ENCODE data around the gene TNKS1BP1.

Gene TNKS1BP1

GRCh38 chr11:57356268-57356667 is 31.5 kb upstream of the TNKS1BP1 start:
- in situ Hi-C loops (cut with HindIII; ENCODE audit: low sequenced_read_pairs): no loop called here

GRCh38 chr11:57354699-57355098 is 29.9 kb upstream of the TNKS1BP1 start:
- in situ Hi-C loops (cut with HindIII; ENCODE audit: low sequenced_read_pairs): no loop called here

GRCh38 chr11:57353852-57354251 is 29.1 kb upstream of the TNKS1BP1 start:
- in situ Hi-C loops (cut with HindIII; ENCODE audit: low sequenced_read_pairs): no loop called here

GRCh38 chr11:57353446-57353845 is 28.7 kb upstream of the TNKS1BP1 start:
- in situ Hi-C loops (cut with HindIII; ENCODE audit: low sequenced_read_pairs): no loop called here

GRCh38 chr11:57353036-57353435 is 28.3 kb upstream of the TNKS1BP1 start:
- in situ Hi-C loops (cut with HindIII; ENCODE audit: low sequenced_read_pairs): no loop called here

GRCh38 chr11:57349491-57350274 is 24.9 kb upstream of the TNKS1BP1 start:
- in situ Hi-C loops (cut with HindIII; ENCODE audit: low sequenced_read_pairs): loop anchor here (25.0 kb wide), 1 partner anchor 288 kb away; the partner anchor contains the start of gene YPEL4

- in situ Hi-C loops (cut with HindIII; ENCODE audit: low sequenced_read_pairs): loop anchor here (25.0 kb wide), 1 partner anchor 289 kb away; the partner anchor contains the start of gene YPEL4
Measured at GRCh38 chr11:57348636-57349313, 24.0 kb upstream of the TNKS1BP1 start.

- in situ Hi-C loops (cut with HindIII; ENCODE audit: low sequenced_read_pairs): loop anchor here (25.0 kb wide), 1 partner anchor 289 kb away; the partner anchor contains the start of gene YPEL4
Measured at GRCh38 chr11:57348052-57348451, 23.3 kb upstream of the TNKS1BP1 start.

GRCh38 chr11:57347336-57347735 is 22.6 kb upstream of the TNKS1BP1 start:
- in situ Hi-C loops (cut with HindIII; ENCODE audit: low sequenced_read_pairs): loop anchor here (25.0 kb wide), 1 partner anchor 290 kb away; the partner anchor contains the start of gene YPEL4

GRCh38 chr11:57345555-57346211 is 20.9 kb upstream of the TNKS1BP1 start:
- in situ Hi-C loops (cut with HindIII; ENCODE audit: low sequenced_read_pairs): loop anchor here (25.0 kb wide), 1 partner anchor 292 kb away; the partner anchor contains the start of gene YPEL4

GRCh38 chr11:57344826-57345225 is 20.1 kb upstream of the TNKS1BP1 start:
- in situ Hi-C loops (cut with HindIII; ENCODE audit: low sequenced_read_pairs): loop anchor here (25.0 kb wide), 1 partner anchor 292 kb away; the partner anchor contains the start of gene YPEL4

- in situ Hi-C loops (cut with HindIII; ENCODE audit: low sequenced_read_pairs): loop anchor here (25.0 kb wide), 1 partner anchor 293 kb away; the partner anchor contains the start of gene YPEL4
Measured at GRCh38 chr11:57343825-57344224, 19.1 kb upstream of the TNKS1BP1 start.

- in situ Hi-C loops (cut with HindIII; ENCODE audit: low sequenced_read_pairs): loop anchor here (25.0 kb wide), 1 partner anchor 295 kb away; the partner anchor contains the start of gene YPEL4
Measured at GRCh38 chr11:57342702-57343101, 17.9 kb upstream of the TNKS1BP1 start.

GRCh38 chr11:57341250-57341808 is 16.6 kb upstream of the TNKS1BP1 start:
- in situ Hi-C loops (cut with HindIII; ENCODE audit: low sequenced_read_pairs): loop anchor here (25.0 kb wide), 1 partner anchor 296 kb away; the partner anchor contains the start of gene YPEL4

- in situ Hi-C loops (cut with HindIII; ENCODE audit: low sequenced_read_pairs): loop anchor here (25.0 kb wide), 1 partner anchor 297 kb away; the partner anchor contains the start of gene YPEL4
Measured at GRCh38 chr11:57340039-57340615, 15.4 kb upstream of the TNKS1BP1 start.

GRCh38 chr11:57339328-57339727 is 14.6 kb upstream of the TNKS1BP1 start:
- in situ Hi-C loops (cut with HindIII; ENCODE audit: low sequenced_read_pairs): loop anchor here (25.0 kb wide), 1 partner anchor 298 kb away; the partner anchor contains the start of gene YPEL4

GRCh38 chr11:57338142-57338541 is 13.4 kb upstream of the TNKS1BP1 start, which contains the start of gene P2RX3:
Gene P2RX3, plus strand, starts transcription at chr11:57338352. Its CDS starts 199 bp downstream, at chr11:57338551.
- in situ Hi-C loops (cut with HindIII; ENCODE audit: low sequenced_read_pairs): loop anchor here (25.0 kb wide), 1 partner anchor 299 kb away; the partner anchor contains the start of gene YPEL4

- in situ Hi-C loops (cut with HindIII; ENCODE audit: low sequenced_read_pairs): loop anchor here (25.0 kb wide), 1 partner anchor 300 kb away; the partner anchor contains the start of gene YPEL4
Measured at GRCh38 chr11:57336856-57337255, 12.1 kb upstream of the TNKS1BP1 start.

GRCh38 chr11:57336111-57336666 is 11.4 kb upstream of the TNKS1BP1 start:
- in situ Hi-C loops (cut with HindIII; ENCODE audit: low sequenced_read_pairs): loop anchor here (25.0 kb wide), 1 partner anchor 301 kb away; the partner anchor contains the start of gene YPEL4

Measured in DLD1 (cell line).